GM12878 (cell line): ENCODE data around the gene TMEM161A. TPM values are rescaled to one million over a fixed set of nuclear protein-coding genes. Genes with fewer than 3 reads are reported as not detected.

Experiments
- BCL3 ChIP-seq: IDR thresholded peaks from 2 replicates; pipeline ENCODE4 v1.6.1; 2011; ENCODE audit warnings: borderline replicate concordance, low read depth, mild to moderate bottlenecking, moderate library complexity, low read length; ENCODE audit not compliant: insufficient read depth, poor library complexity, severe bottlenecking
- CEBPZ ChIP-seq: fragments of 150-350 bp; IDR thresholded peaks from 2 replicates; pipeline ENCODE4 v1.6.1; 2016; ENCODE audit warnings: low read depth, low read length
- CHD2 ChIP-seq: IDR thresholded peaks from 2 replicates; pipeline ENCODE4 v1.6.1; 2011; ENCODE audit warnings: low read depth, low read length, improper control_type of control experiment, borderline replicate concordance
- EZH2 ChIP-seq: IDR thresholded peaks from 2 replicates; pipeline ENCODE4 v1.6.1; 2012; ENCODE audit warnings: low read depth, mild to moderate bottlenecking, control low read depth, inconsistent platforms, low read length, borderline replicate concordance; ENCODE audit not compliant: control insufficient read depth
- IKZF1 ChIP-seq: fragments of 450-650 bp; conservative IDR thresholded peaks from 2 replicates; pipeline ENCODE4 v1.6.1; 2017; ENCODE audit warnings: antibody characterized with exemption, mild to moderate bottlenecking
- MEF2A ChIP-seq: IDR thresholded peaks from 2 replicates; pipeline ENCODE4 v1.6.1; 2011; ENCODE audit warnings: low read depth, mild to moderate bottlenecking, low read length, moderate library complexity; ENCODE audit not compliant: insufficient read depth
- MLLT1 ChIP-seq: fragments of 450-650 bp; IDR thresholded peaks from 2 replicates; pipeline ENCODE4 v1.6.1; 2016; ENCODE audit warnings: mild to moderate bottlenecking
- MTA2 ChIP-seq: fragments of 450-650 bp; IDR thresholded peaks from 2 replicates; pipeline ENCODE4 v1.6.1; 2016; ENCODE audit warnings: low read depth, mild to moderate bottlenecking, moderate library complexity
- MYB ChIP-seq: fragments of 150-350 bp; IDR thresholded peaks from 2 replicates; pipeline ENCODE4 v1.6.1; 2014; ENCODE audit warnings: mild to moderate bottlenecking, low read depth, low read length, borderline replicate concordance
- NR2F1 ChIP-seq: fragments of 450-650 bp; conservative IDR thresholded peaks from 2 replicates; pipeline ENCODE4 v1.6.1; 2017; ENCODE audit warnings: mild to moderate bottlenecking
- RB1 ChIP-seq: fragments of 450-650 bp; formaldehyde crosslinking; IDR thresholded peaks from 2 replicates; pipeline ENCODE4 v1.6.1; 2017; ENCODE audit warnings: mild to moderate bottlenecking, borderline replicate concordance
- RUNX3 ChIP-seq: IDR thresholded peaks from 2 replicates; pipeline ENCODE4 v1.6.1; 2012; ENCODE audit warnings: low read length, inconsistent platforms
- SIX5 ChIP-seq: IDR thresholded peaks from 2 replicates; pipeline ENCODE4 v1.6.1; 2011; ENCODE audit warnings: mild to moderate bottlenecking, low read depth, low read length, moderate library complexity; ENCODE audit not compliant: severe bottlenecking
- SMAD1 ChIP-seq: fragments of 450-650 bp; IDR thresholded peaks from 2 replicates; pipeline ENCODE4 v1.6.1; 2018; ENCODE audit warnings: mild to moderate bottlenecking, low read depth; ENCODE audit not compliant: partially characterized antibody
- STAT1 ChIP-seq: fragments of 450-650 bp; conservative IDR thresholded peaks from 2 replicates; pipeline ENCODE4 v1.6.1; 2014; ENCODE audit warnings: antibody characterized with exemption, mild to moderate bottlenecking
- TCF12 ChIP-seq: IDR thresholded peaks from 2 replicates; pipeline ENCODE4 v1.6.1; 2011; ENCODE audit warnings: low read depth, mild to moderate bottlenecking, low read length
- USF1 ChIP-seq: IDR thresholded peaks from 2 replicates; pipeline ENCODE4 v1.6.1; 2011; ENCODE audit warnings: borderline replicate concordance, low read depth, mild to moderate bottlenecking, moderate library complexity, mixed read lengths, low read length; ENCODE audit not compliant: insufficient read depth; ENCODE audit errors: extremely low read length
- ZNF622 ChIP-seq: fragments of 450-650 bp; IDR thresholded peaks from 2 replicates; pipeline ENCODE4 v1.6.1; 2017; ENCODE audit warnings: mild to moderate bottlenecking, inconsistent platforms
- ZNF687 ChIP-seq: fragments of 450-650 bp; IDR thresholded peaks from 2 replicates; pipeline ENCODE4 v1.6.1; 2017; ENCODE audit warnings: mild to moderate bottlenecking, moderate library complexity
- polyA plus RNA-seq, 11 experiments: library from polyadenylated mRNA; depleted of rRNA in 4 of 11; unstranded in 6 of 11; stranded (reverse) in 5 of 11; fragments of >200 nt; fragmentation: Nextera tagmentation in 4 of 11; fragmentation: Illumina TruSeq in 1 of 11; extraction: Ambion mirVana in 4 of 11; extraction: Trizol in 1 of 11; gene quantifications; 1 replicate in 1 of 11; 2 replicates in 10 of 11; pipeline versions ENCODE4 v1.2.1 to v1.2.3, GENCODE V29; 2011 to 2016; ENCODE audit warnings: inconsistent platforms in 2 of 11, missing spikeins in 2 of 11, low read depth in 1 of 11
- total RNA-seq, 4 experiments: library from RNA; depleted of rRNA in 3 of 4; stranded (reverse); fragments of >200 nt in 3 of 4; fragmentation: Illumina TruSeq in 1 of 4; extraction: Trizol in 1 of 4; gene quantifications; 2 replicates each; pipeline versions ENCODE4 v1.2.1 to v1.2.3, GENCODE V29; 2013 to 2021

Gene TMEM161A
- total and polyA plus RNA-seq, 10 of the 15 experiments (the other 5 are each of a cell fraction or from before 2014, with no cell fraction given), result 1.1 to 37.1 (median 19.0) TPM

DNA sequence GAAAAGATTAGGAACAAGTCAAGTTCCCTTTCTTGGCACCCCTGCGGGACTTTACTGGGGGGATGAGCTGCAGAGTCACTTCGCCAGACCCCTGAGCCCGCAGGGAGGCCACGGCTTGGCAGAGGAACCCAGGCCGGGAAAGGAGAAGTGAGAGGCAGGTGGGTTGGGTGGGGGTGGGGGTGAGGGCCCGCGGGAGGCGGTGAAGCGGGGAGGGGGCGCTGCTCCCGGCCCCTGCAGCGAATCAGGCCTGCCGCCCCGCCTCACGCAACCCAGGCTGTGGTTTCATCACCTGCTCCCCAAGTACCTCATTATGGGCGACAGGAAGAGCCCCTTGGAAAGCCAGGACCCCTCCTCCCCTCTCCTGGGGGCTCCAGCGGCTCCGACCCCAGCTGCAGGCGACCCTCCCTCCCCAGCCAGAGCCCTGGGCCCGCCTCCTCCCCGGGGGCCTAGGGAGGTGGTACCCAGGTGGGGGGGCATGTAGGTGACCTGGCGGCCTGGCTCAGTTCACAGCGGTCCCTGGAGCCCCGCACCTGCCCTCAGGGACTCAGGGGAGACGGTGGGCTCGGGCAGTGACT is 22.3 kb upstream of the TMEM161A start (continued):
- TF ChIP-seq MEF2A, result 0 out of 2 replicates have a peak, but pooled peaks have one; percentile 17
- no peak for TF ChIP-seq MYB
- TF ChIP-seq MTA2, result peak; percentile 82
- TF ChIP-seq MLLT1, result no peak
- TF ChIP-seq EZH2, result no peak
- TF ChIP-seq BCL3, result peak; percentile 78
- peak; percentile 92 for TF ChIP-seq IKZF1
- TF ChIP-seq ZNF622, result no peak
- TF ChIP-seq CEBPZ, result no peak
- peak; percentile 81 for TF ChIP-seq RUNX3
- peak; percentile 73 for TF ChIP-seq NR2F1
- no peak for TF ChIP-seq USF1
- peak; percentile 93 for TF ChIP-seq TCF12
- TF ChIP-seq SMAD1, result no peak
- TF ChIP-seq CHD2, result peak; percentile 71; the same call in 1 of the 2 replicates
- no peak for TF ChIP-seq SIX5
- TF ChIP-seq ZNF687, result no peak
- no peak for TF ChIP-seq RB1
- TF ChIP-seq STAT1, result no peak
